ENCODE data around the gene IL32. TPM values are rescaled to one million over a fixed set of nuclear protein-coding genes. Genes with fewer than 3 reads are reported as not detected.

The IL32 gene
- total RNA-seq, 1 experiment from 2014 or later = 4.5 TPM

- POLR2A ChIA-PET (ENCODE audit: low non-redundant PET) = no interaction called here
- BruUV-seq (replicated peaks) = no TSS peak
- no peak for DNase-seq (ENCODE audit: low spot score)
Observed at GRCh38 chr16:3088925-3089716, 23.7 kb downstream of the IL32 start.

GRCh38 chr16:3089717-3090592 lies 24.5 kb downstream of the IL32 start:
- intact Hi-C loops (cut with micrococcal nuclease; ENCODE audit: unreplicated experiment) = no loop called here
- ChIA-PET POLR2A (ENCODE audit: low non-redundant PET) (no interaction called here), CTCF (no interaction called here)
- TF ChIP-seq CTCF (conservative IDR thresholded peaks at IDR 0.05; ENCODE audit: low read depth, low read length) = no peak
- no peak for TF ChIP-seq EZH2 (IDR thresholded peaks at IDR 0.05; ENCODE audit: borderline replicate concordance, low read depth, low read length, poor library complexity, severe bottlenecking)
- Histone ChIP-seq H3K4me3 (ENCODE audit: low read depth, low read length, poor library complexity, severe bottlenecking) (no peak overlapping the region), H3K9me3 (ENCODE audit: low read depth, low read length, poor library complexity, severe bottlenecking) (no peaks in the 10 kb centered on the region), H3K27ac (ENCODE audit: low read depth, low read length, poor library complexity, severe bottlenecking) (no peak overlapping the region), H3K27me3 (replicated peaks; ENCODE audit: insufficient read depth, low read depth, low read length, poor library complexity) (no peaks in the 10 kb centered on the region), H3K4me1 (ENCODE audit: insufficient read depth, low read length, poor library complexity, severe bottlenecking) (no peaks in the 10 kb centered on the region), H3K36me3 (ENCODE audit: insufficient read depth, low read length, poor library complexity, severe bottlenecking) (no peaks in the 10 kb centered on the region)
- DNase-seq (ENCODE audit: low spot score) = no peak
- no TSS peak for BruUV-seq (replicated peaks)

More at GRCh38 chr16:3088925-3089716, 23.7 kb downstream of the IL32 start:
- H3K4me1 ChIP-seq (ENCODE audit: insufficient read depth, low read length, poor library complexity, severe bottlenecking) = no peaks in the 10 kb centered on the region
- no peak overlapping the region for H3K4me3 ChIP-seq (ENCODE audit: low read depth, low read length, poor library complexity, severe bottlenecking)
- no peaks in the 10 kb centered on the region for H3K27me3 ChIP-seq (replicated peaks; ENCODE audit: insufficient read depth, low read depth, low read length, poor library complexity)
- intact Hi-C loops (cut with micrococcal nuclease; ENCODE audit: unreplicated experiment) = no loop called here
- no peak for TF ChIP-seq CTCF (conservative IDR thresholded peaks at IDR 0.05; ENCODE audit: low read depth, low read length)
- TF ChIP-seq EZH2 (IDR thresholded peaks at IDR 0.05; ENCODE audit: borderline replicate concordance, low read depth, low read length, poor library complexity, severe bottlenecking) = no peak
- H3K27ac ChIP-seq (ENCODE audit: low read depth, low read length, poor library complexity, severe bottlenecking) = no peak overlapping the region
- CTCF ChIA-PET = no interaction called here
- H3K36me3 ChIP-seq (ENCODE audit: insufficient read depth, low read length, poor library complexity, severe bottlenecking) = no peaks in the 10 kb centered on the region
- H3K9me3 ChIP-seq (ENCODE audit: low read depth, low read length, poor library complexity, severe bottlenecking) = no peaks in the 10 kb centered on the region

GRCh38 chr16:3091551-3091950 lies 26.1 kb downstream of the IL32 start:
- no peaks in the 10 kb centered on the region for H3K36me3 ChIP-seq (ENCODE audit: insufficient read depth, low read length, poor library complexity, severe bottlenecking)
- intact Hi-C loops (cut with micrococcal nuclease; ENCODE audit: unreplicated experiment) = no loop called here

More at GRCh38 chr16:3091551-3091950, 26.1 kb downstream of the IL32 start:
- no peaks in the 10 kb centered on the region for H3K27me3 ChIP-seq (replicated peaks; ENCODE audit: insufficient read depth, low read depth, low read length, poor library complexity)
- no peak overlapping the region for H3K27ac ChIP-seq (ENCODE audit: low read depth, low read length, poor library complexity, severe bottlenecking)
- BruUV-seq (replicated peaks) = no TSS peak
- POLR2A ChIA-PET (ENCODE audit: low non-redundant PET) = no interaction called here
- no peak for DNase-seq (ENCODE audit: low spot score)
- TF ChIP-seq EZH2 (IDR thresholded peaks at IDR 0.05; ENCODE audit: borderline replicate concordance, low read depth, low read length, poor library complexity, severe bottlenecking) = no peak
- no peak for TF ChIP-seq CTCF (conservative IDR thresholded peaks at IDR 0.05; ENCODE audit: low read depth, low read length)
- no peak overlapping the region for H3K4me3 ChIP-seq (ENCODE audit: low read depth, low read length, poor library complexity, severe bottlenecking)
- CTCF ChIA-PET = no interaction called here
- no peaks in the 10 kb centered on the region for H3K9me3 ChIP-seq (ENCODE audit: low read depth, low read length, poor library complexity, severe bottlenecking)
- H3K4me1 ChIP-seq (ENCODE audit: insufficient read depth, low read length, poor library complexity, severe bottlenecking) = no peaks in the 10 kb centered on the region

All from A673 (cell line).